ENCODE measurements around the gene EPHX1.

Gene EPHX1

DNA sequence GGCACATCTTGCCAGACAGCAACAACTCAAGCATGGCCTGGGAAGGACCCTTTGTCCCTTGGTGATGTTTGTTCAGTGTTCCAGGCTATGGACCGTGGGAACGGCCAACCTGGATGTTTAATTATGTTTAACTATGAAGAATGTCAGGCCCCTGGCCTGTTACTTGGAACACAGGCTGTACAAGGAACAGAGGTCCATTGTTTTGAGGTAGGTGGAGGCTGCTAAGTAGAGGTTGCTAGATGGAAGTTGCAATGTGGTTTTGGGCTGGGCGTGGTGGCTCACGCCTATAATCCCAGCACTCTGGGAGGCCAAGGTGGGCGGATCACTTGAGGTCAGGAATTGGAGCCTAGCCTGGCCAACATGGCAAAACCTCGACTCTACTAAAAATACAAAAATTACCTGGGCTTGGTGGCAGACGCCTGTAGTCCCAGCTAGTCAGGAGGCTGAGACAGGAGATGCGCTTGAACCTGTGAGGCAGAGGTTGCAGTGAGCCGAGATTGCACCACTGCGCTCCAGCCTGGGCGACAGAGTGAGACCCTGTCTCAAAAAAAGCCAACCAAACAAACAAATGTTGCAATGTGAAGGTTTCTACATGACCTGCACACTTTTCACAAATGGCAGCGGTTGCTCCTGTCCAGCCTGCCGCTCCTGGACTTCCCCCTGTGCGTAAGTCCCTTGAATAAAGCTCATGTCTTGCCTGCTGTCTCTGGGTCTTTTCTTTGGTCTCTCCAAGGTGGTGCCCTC is 81.5 kb downstream of the EPHX1 start:
- TF ChIP-seq, protein P1, sequence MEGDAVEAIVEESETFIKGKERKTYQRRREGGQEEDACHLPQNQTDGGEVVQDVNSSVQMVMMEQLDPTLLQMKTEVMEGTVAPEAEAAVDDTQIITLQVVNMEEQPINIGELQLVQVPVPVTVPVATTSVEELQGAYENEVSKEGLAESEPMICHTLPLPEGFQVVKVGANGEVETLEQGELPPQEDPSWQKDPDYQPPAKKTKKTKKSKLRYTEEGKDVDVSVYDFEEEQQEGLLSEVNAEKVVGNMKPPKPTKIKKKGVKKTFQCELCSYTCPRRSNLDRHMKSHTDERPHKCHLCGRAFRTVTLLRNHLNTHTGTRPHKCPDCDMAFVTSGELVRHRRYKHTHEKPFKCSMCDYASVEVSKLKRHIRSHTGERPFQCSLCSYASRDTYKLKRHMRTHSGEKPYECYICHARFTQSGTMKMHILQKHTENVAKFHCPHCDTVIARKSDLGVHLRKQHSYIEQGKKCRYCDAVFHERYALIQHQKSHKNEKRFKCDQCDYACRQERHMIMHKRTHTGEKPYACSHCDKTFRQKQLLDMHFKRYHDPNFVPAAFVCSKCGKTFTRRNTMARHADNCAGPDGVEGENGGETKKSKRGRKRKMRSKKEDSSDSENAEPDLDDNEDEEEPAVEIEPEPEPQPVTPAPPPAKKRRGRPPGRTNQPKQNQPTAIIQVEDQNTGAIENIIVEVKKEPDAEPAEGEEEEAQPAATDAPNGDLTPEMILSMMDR (IDR thresholded peaks at IDR 0.05; ENCODE audit: poor library complexity, severe bottlenecking) = no peak
- ATAC-seq (ENCODE audit: low read depth) = no peak
- no peak overlapping the region for H3K4me3 ChIP-seq (ENCODE audit: severe bottlenecking)

DNA sequence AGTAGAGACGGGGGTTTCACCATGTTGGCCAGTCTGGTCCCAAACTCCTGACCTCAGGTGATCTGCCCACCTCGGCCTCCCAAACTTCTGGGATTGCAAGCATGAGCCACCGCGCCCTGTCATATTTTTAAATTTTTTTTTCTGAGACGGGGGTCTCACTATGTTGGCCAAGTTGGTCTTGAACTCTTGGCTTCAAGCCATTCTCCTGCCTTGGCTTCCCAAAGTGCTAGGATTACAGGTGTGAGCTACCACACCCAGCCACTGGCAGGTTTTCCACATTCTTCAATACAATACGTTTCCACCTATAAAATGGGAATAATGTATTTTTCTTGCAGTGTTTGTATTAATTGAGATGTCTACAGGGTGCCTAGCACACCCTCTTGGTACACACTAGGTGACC is 82.4 kb downstream of the EPHX1 start:
- no peaks in the 10 kb centered on the region for H3K36me3 ChIP-seq (ENCODE audit: low read depth)
- TF ChIP-seq, protein P1 (IDR thresholded peaks at IDR 0.05; ENCODE audit: poor library complexity, severe bottlenecking) = no peak
- H3K9me3 ChIP-seq (ENCODE audit: severe bottlenecking) = no peaks in the 10 kb centered on the region
- H3K4me1 ChIP-seq (ENCODE audit: insufficient read depth, poor library complexity, severe bottlenecking) = peaks cover 4% of the 10 kb centered on the region
- H3K27me3 ChIP-seq (ENCODE audit: insufficient read depth, poor library complexity, severe bottlenecking) = no peaks in the 10 kb centered on the region
- DNase-seq (ENCODE audit: low spot score) (no peak), ATAC-seq (ENCODE audit: low read depth) (no peak)
- H3K27ac ChIP-seq (ENCODE audit: poor library complexity, severe bottlenecking) = no peak overlapping the region
- no peak overlapping the region for H3K4me3 ChIP-seq (ENCODE audit: severe bottlenecking)

More for the DNA sequence above, 81.5 kb downstream of the EPHX1 start:
- no peaks in the 10 kb centered on the region for H3K9me3 ChIP-seq (ENCODE audit: severe bottlenecking)
- no peaks in the 10 kb centered on the region for H3K36me3 ChIP-seq (ENCODE audit: low read depth)
- H3K4me1 ChIP-seq (ENCODE audit: insufficient read depth, poor library complexity, severe bottlenecking) = no peaks in the 10 kb centered on the region
- no peak overlapping the region for H3K27ac ChIP-seq (ENCODE audit: poor library complexity, severe bottlenecking)
- no peaks in the 10 kb centered on the region for H3K27me3 ChIP-seq (ENCODE audit: insufficient read depth, poor library complexity, severe bottlenecking)
- no peak for DNase-seq (ENCODE audit: low spot score)
